Measurements from ENCODE around the gene PIK3CA. TPM values are rescaled to one million over a fixed set of nuclear protein-coding genes. Genes with fewer than 3 reads are reported as not detected.

Gene PIK3CA
- total RNA-seq, 1 experiment from 2014 or later = 13.4 TPM

DNA sequence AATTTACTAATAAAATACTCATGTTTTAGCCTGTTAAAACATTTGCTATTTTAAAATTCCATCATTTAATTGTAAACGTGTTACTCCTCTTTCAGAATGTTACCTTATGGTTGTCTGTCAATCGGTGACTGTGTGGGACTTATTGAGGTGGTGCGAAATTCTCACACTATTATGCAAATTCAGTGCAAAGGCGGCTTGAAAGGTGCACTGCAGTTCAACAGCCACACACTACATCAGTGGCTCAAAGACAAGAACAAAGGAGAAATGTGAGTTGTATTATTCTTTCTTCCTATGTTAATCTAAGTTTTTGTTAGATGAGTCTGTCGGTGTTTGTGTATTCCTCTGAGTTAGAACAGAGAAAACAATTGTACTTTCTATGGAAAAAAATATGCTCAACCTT lies 81.0 kb downstream of the PIK3CA start:
- POLR2A ChIA-PET (ENCODE audit: unreplicated experiment) = no interaction called here
- TF ChIP-seq CTCF (conservative IDR thresholded peaks at IDR 0.05; ENCODE audit: low read depth, low read length) (no peak), EZH2phosphoT487 (IDR thresholded peaks at IDR 0.05; ENCODE audit: borderline replicate concordance, low read length) (no peak)
- H3K27me3 ChIP-seq (ENCODE audit: low read length) = no peaks in the 10 kb centered on the region

GRCh38 chr3:179233043-179233442 lies 84.9 kb downstream of the PIK3CA start:
- Histone ChIP-seq H3K4me2 (ENCODE audit: low read length) (no peak overlapping the region), H3K36me3 (ENCODE audit: low read depth, low read length) (no peaks in the 10 kb centered on the region; the same call in 1 of the 2 replicates), H3K9me2 (replicated peaks; ENCODE audit: low read length) (no peaks in the 10 kb centered on the region), H3K27me3 (ENCODE audit: low read length) (no peaks in the 10 kb centered on the region), H3K27ac (ENCODE audit: low read length) (no peak overlapping the region), H2AFZ (ENCODE audit: low read length) (no peak overlapping the region), H3F3A (ENCODE audit: low read length, unreplicated experiment) (no peaks in the 10 kb centered on the region), H3K9me3 (ENCODE audit: low read length) (no peaks in the 10 kb centered on the region), H3K79me2 (ENCODE audit: low read length) (no peaks in the 10 kb centered on the region), H3K4me1 (ENCODE audit: insufficient read depth, low read length) (no peaks in the 10 kb centered on the region), H4K20me1 (ENCODE audit: low read length) (no peaks in the 10 kb centered on the region), H3K9ac (ENCODE audit: low read length) (no peak overlapping the region), H3K4me3 (ENCODE audit: low read length) (no peak overlapping the region)
- ATAC-seq = no peak
- CTCF ChIA-PET = no interaction called here
- intact Hi-C loops (cut with micrococcal nuclease) = no loop called here
- BruUV-seq (replicated peaks) = no TSS peak
- no peak for DNase-seq
- no peak for TF ChIP-seq EZH2phosphoT487 (IDR thresholded peaks at IDR 0.05; ENCODE audit: borderline replicate concordance, low read length)
- no peak for TF ChIP-seq CTCF (conservative IDR thresholded peaks at IDR 0.05; ENCODE audit: low read depth, low read length)
- TF ChIP-seq EZH2 (IDR thresholded peaks at IDR 0.05; ENCODE audit: low read length, unreplicated experiment) = no peak
- POLR2A ChIA-PET (ENCODE audit: unreplicated experiment) = no interaction called here

More for the DNA sequence above, 81.0 kb downstream of the PIK3CA start:
- Histone ChIP-seq H3K9me3 (ENCODE audit: low read length) (no peaks in the 10 kb centered on the region), H3K4me3 (ENCODE audit: low read length) (no peak overlapping the region), H2AFZ (ENCODE audit: low read length) (no peak overlapping the region), H3F3A (ENCODE audit: low read length, unreplicated experiment) (no peaks in the 10 kb centered on the region), H3K4me2 (ENCODE audit: low read length) (no peak overlapping the region), H3K27ac (ENCODE audit: low read length) (no peak overlapping the region), H3K79me2 (ENCODE audit: low read length) (no peaks in the 10 kb centered on the region), H3K9ac (ENCODE audit: low read length) (no peak overlapping the region), H3K4me1 (ENCODE audit: insufficient read depth, low read length) (peaks cover 6% of the 10 kb centered on the region), H3K36me3 (ENCODE audit: low read depth, low read length) (no peaks in the 10 kb centered on the region; the same call in 1 of the 2 replicates), H3K9me2 (replicated peaks; ENCODE audit: low read length) (no peaks in the 10 kb centered on the region), H4K20me1 (ENCODE audit: low read length) (no peaks in the 10 kb centered on the region)
- DNase-seq (no peak), ATAC-seq (no peak)
- CTCF ChIA-PET = no interaction called here
- intact Hi-C loops (cut with micrococcal nuclease) = loop anchor here (10.0 kb wide), 1 partner anchor 84 kb away; the partner anchor contains the start of gene PIK3CA
- no TSS peak for BruUV-seq (replicated peaks)

DNA sequence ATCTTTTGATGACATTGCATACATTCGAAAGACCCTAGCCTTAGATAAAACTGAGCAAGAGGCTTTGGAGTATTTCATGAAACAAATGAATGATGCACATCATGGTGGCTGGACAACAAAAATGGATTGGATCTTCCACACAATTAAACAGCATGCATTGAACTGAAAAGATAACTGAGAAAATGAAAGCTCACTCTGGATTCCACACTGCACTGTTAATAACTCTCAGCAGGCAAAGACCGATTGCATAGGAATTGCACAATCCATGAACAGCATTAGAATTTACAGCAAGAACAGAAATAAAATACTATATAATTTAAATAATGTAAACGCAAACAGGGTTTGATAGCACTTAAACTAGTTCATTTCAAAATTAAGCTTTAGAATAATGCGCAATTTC lies 86.0 kb downstream of the PIK3CA start:
- ChIA-PET CTCF (no interaction called here), POLR2A (ENCODE audit: unreplicated experiment) (no interaction called here)
- H2AFZ ChIP-seq (ENCODE audit: low read length) = no peak overlapping the region
- no peak overlapping the region for H3K4me2 ChIP-seq (ENCODE audit: low read length)
- H3K79me2 ChIP-seq (ENCODE audit: low read length) = no peaks in the 10 kb centered on the region
- ATAC-seq (no peak), DNase-seq (no peak)
- no peaks in the 10 kb centered on the region for H3F3A ChIP-seq (ENCODE audit: low read length, unreplicated experiment)
- TF ChIP-seq CTCF (conservative IDR thresholded peaks at IDR 0.05; ENCODE audit: low read depth, low read length) = no peak
- no peak for TF ChIP-seq EZH2phosphoT487 (IDR thresholded peaks at IDR 0.05; ENCODE audit: borderline replicate concordance, low read length)
- TF ChIP-seq EZH2 (IDR thresholded peaks at IDR 0.05; ENCODE audit: low read length, unreplicated experiment) = no peak
- no peak overlapping the region for H3K4me3 ChIP-seq (ENCODE audit: low read length)
- H4K20me1 ChIP-seq (ENCODE audit: low read length) = no peaks in the 10 kb centered on the region
- H3K27ac ChIP-seq (ENCODE audit: low read length) = no peak overlapping the region
- H3K9ac ChIP-seq (ENCODE audit: low read length) = no peak overlapping the region
- no TSS peak for BruUV-seq (replicated peaks)
- no peaks in the 10 kb centered on the region for H3K9me2 ChIP-seq (replicated peaks; ENCODE audit: low read length)
- H3K9me3 ChIP-seq (ENCODE audit: low read length) = no peaks in the 10 kb centered on the region
- H3K27me3 ChIP-seq (ENCODE audit: low read length) = no peaks in the 10 kb centered on the region
- intact Hi-C loops (cut with micrococcal nuclease) = no loop called here
- H3K4me1 ChIP-seq (ENCODE audit: insufficient read depth, low read length) = no peaks in the 10 kb centered on the region
- H3K36me3 ChIP-seq (ENCODE audit: low read depth, low read length) = no peaks in the 10 kb centered on the region; the same call in 1 of the 2 replicates
